Activated naive CD4-positive, alpha-beta T cell treated with Interleukin-2 at 50 U/mL for 16 hours (primary cell): ENCODE results near the gene ELMO1.

Experiments used
- DNase-seq: peaks from one replicate; pipeline ENCODE4 v3.0.0-alpha.2; 2020

ELMO1 gene

GRCh38 chr7:37448636-37449361, at the start of gene ELMO1:
Gene ELMO1 (minus strand): TSS chr7:37448864. CDS start chr7:37342690, 106,174 bp downstream.
- DNase-seq, result peak; percentile 80

- DNase-seq, result no peak
Observed at GRCh38 chr7:37497576-37497975, 48.9 kb upstream of the ELMO1 start.

DNA sequence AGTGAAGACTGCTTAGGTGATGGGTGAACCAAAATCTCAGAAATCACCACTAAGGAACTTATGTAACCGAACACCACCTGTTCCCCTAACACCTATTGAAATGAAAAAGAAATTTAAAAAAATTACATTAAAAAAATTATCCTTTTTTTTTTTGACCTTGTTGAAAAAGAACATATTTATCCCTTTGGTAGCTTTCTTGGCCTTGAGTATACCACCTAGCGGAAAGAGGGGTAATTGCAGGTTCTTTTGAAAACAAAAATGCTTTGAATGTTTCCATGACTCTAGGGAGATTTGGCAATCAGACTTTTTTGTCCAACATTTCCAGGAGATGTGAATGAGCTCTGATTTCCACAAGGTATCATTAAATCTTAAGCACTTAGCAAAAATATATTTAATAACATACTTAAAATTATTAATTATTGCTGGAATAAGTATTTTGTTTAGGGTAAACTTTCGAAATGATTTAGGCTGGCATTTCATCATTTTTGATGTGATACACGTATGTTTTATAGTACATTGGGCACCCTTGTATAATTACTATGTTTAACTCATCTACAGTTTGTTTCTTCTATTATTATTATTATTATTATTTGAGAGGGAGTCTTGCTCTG, 47.0 kb upstream of the ELMO1 start:
- no peak for DNase-seq

DNA sequence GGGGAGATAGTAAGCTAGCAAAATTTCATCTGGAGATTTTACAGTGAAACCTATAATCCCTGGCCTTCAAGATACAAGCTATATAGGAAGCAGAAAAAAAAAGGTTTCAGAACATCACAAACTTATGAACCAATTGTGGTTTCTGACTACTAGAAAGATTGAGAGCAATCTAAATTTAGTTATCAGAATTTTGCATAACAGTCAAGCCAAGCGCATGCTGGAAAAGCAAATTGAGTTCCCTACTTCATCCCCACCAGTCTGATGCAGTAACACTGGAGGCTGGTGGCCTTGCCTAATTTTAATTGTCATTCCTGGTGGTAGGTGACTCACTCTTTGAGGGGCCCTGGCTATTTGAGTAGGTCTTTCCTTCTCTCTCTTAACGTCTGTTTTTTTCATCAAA, 46.3 kb upstream of the ELMO1 start:
- DNase-seq, result no peak

GRCh38 chr7:37493810-37494209, 45.1 kb upstream of the ELMO1 start:
- DNase-seq, result no peak

DNA sequence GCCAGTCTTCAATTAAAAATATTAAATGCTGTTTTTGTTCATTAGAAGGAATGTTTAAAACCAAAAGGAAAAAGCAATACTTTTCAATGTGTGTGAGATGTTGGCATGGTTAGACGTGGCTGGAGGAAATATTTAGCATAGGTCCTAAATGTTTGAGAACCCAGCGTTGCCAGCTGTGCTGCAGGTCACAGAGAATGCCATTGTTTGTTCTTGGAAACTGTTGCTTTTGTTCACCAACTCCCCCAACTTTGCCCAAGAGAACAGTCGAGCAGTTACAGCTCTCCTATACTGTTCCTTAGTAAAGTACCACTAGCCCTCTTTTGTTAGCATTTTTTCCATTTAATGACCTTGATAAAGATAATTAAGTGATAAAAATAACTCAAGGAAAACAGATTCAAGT, 44.5 kb upstream of the ELMO1 start:
- no peak for DNase-seq

DNA sequence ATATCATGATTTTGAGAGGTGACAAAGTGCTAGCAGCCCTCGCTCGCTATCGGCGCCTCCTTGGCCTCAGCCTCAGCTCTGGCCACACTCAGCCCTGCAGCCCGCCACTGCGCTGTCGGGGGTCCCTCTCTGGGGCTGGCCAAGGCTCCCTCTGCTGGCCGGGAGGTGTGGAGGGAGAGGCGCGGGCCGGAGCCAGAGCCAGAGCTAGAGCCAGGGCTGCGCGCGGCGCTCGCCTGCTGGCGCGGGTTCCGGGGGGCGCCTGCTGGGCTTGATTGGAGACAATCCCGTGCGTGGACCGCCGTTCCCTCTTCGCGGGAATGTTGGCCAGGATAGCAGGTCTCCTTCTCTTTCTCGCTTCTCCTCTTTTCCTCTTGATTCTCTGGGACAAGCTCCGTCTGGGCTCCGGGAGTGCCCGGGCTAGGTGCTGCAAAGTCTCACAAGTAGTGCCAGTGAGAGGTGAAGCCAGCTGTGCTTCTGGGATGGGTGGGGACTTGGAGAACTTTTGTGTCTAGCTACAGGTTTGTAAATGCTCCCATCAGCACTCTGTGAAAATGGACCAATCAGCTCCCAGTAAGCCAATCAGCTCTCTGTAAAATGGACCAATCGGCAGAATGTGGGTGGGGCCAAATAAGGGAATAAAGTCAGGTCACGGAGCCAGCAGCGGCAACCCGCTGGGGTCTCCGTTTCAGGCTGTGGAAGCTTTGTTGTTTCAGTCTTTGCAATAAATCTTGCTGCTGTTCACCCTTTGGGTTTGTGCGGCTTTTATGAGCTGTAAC, 43.4 kb upstream of the ELMO1 start:
- DNase-seq, result no peak

GRCh38 chr7:37489703-37490102, 41.0 kb upstream of the ELMO1 start:
- no peak for DNase-seq

- no peak for DNase-seq
Observed at GRCh38 chr7:37488163-37488764, 39.6 kb upstream of the ELMO1 start.

DNA sequence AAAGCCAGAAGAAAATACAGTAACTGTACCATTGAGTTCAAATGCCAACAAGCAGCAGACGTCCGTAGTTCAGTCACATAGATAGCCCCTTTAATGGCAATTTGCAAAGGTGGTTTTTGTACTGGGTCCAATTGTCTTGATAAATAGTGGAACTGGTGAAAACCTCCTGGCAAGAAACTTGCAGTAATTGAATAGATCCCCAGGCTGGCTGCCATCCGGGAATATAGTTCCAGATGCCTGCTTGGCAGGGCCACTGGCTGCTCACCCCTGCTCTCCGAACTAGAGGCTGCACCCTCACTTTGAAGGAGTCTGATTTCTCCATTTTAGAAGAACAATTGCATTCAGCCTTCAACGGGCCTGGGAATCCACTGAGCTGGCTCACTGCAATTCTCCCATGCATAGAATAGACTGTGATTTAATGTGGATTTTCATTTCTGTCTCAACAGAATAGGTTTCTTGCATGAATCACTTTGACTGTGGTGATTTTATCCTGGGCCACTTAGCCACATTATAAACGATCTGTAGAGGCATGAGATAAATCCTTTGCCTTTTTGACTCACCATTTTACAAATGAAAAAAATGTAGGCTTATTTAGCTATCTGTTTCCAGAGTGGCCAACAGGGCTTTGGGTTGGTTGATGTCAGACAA, 35.9 kb upstream of the ELMO1 start:
- DNase-seq, result no peak

DNA sequence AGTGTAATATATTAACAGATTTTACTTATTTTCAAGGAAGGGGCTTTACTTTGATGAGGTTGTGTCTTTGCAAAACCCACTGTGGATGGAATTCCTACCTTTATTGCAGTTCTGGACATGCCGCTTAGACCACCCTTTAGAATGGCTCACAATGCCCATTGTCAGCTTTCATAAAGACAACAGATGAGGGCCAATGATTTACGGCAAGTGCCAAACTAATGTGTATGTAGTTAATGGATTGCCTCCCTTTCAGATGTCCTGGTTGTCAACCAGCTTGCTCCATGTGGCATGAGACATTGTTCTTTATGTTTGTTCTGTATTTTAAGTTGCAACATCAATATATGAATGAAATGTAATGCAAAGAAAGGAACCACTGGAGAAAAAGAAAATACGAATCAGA, 35.0 kb upstream of the ELMO1 start:
- DNase-seq, result no peak

DNA sequence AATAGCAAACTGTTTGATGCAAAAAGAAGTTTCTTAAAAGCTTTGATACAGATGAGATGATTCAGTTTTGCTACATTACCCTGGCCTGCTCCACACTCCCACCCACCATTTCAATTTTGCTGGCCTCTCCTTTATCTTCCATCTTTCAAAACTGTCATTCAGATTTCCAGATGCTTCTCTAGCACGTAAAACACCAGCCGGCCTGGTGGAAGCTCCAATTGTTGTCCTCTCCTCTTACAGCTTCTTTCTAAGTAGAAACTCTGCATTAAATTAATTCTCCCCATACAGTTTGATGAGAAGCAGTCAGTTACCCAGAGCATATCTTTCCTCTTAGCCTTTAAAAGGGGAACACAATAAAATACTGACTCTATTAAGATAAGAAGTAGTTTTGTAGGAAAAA, 34.3 kb upstream of the ELMO1 start:
- no peak for DNase-seq

- no peak for DNase-seq
Observed at GRCh38 chr7:37482505-37482904, 33.8 kb upstream of the ELMO1 start.

GRCh38 chr7:37481722-37482288, 33.1 kb upstream of the ELMO1 start:
- DNase-seq, result no peak

GRCh38 chr7:37481154-37481553, 32.5 kb upstream of the ELMO1 start:
- DNase-seq, result no peak

GRCh38 chr7:37480041-37481031, 31.7 kb upstream of the ELMO1 start:
- no peak for DNase-seq

GRCh38 chr7:37476881-37477450, 28.3 kb upstream of the ELMO1 start:
- DNase-seq, result no peak

GRCh38 chr7:37476428-37476827, 27.8 kb upstream of the ELMO1 start:
- no peak for DNase-seq

DNA sequence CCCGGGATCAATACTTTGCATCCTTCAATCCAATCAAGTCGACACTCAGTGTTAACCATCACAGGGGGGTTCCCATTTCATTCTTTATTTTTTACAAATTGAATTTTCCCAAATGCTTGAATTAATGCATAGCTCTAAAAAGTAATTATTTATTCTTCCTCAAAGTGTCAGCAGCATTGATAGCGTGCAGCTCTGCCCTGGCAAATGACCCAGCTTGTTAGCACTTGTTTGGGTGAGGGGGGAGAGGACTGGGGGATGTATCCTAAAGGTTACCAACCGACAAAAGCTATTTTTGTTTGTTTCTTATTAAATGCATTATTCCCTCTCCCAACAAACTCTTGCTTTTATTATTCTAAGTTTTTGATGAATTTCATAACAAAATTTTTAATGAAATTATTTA, 27.0 kb upstream of the ELMO1 start:
- DNase-seq, result no peak

- no peak for DNase-seq
Observed at GRCh38 chr7:37471619-37472018, 23.0 kb upstream of the ELMO1 start.

- DNase-seq, result no peak
Observed at GRCh38 chr7:37467002-37467401, 18.3 kb upstream of the ELMO1 start.
